Mesothelial cell of epicardium (in vitro differentiated cells): ENCODE data around the gene LPXN. TPM values are rescaled to one million over a fixed set of nuclear protein-coding genes. Genes with fewer than 3 reads are reported as not detected.
"Not testable (repeated sequence)": the region's sequence is repeated elsewhere in the genome, so short reads cannot be mapped to it uniquely, and the experiment has no call there.

Source experiments
- DNase-seq, 2 experiments: peaks; one replicate each; pipeline ENCODE4 v3.0.0; 2021; ENCODE audit warnings: low spot score in 2 of 2; ENCODE audit not compliant: unreplicated experiment in 2 of 2
- H3K27ac Mint-ChIP-seq: 2 replicates; pipeline ENCODE4 v1.8.0; 2021; ENCODE audit warnings: mixed read lengths
- H3K27me3 Mint-ChIP-seq: 2 replicates; pipeline ENCODE4 v1.8.0; 2021; ENCODE audit warnings: low read depth, mixed read lengths
- H3K36me3 Mint-ChIP-seq: 2 replicates; pipeline ENCODE4 v1.8.0; 2021; ENCODE audit warnings: mixed read lengths
- H3K4me1 Mint-ChIP-seq: 2 replicates; pipeline ENCODE4 v1.8.0; 2021; ENCODE audit warnings: mixed read lengths
- H3K4me3 Mint-ChIP-seq: 2 replicates; pipeline ENCODE4 v1.8.0; 2021; ENCODE audit warnings: mild to moderate bottlenecking, moderate library complexity, mixed read lengths
- H3K9me3 Mint-ChIP-seq: 2 replicates; pipeline ENCODE4 v1.8.0; 2021; ENCODE audit warnings: mixed read lengths
- CTCF ChIP-seq: fragments of 200-600 bp; sonication (generic); IDR thresholded peaks from one replicate; pipeline ENCODE4 v1.5.0; 2021; ENCODE audit warnings: antibody characterized with exemption; ENCODE audit not compliant: unreplicated experiment
- total RNA-seq: library from RNA; stranded (reverse); gene quantifications from 3 replicates; pipeline ENCODE4 v1.2.1, GENCODE V29; 2021

LPXN gene
- total RNA-seq, 1 donor from 2014 or later = 5.8 TPM

GRCh38 chr11:58574881-58575280 lies 775 bp downstream of the LPXN start:
- Mint-ChIP-seq H3K4me3 (no peak overlapping the region), H3K4me1 (peaks cover 22% of the 10 kb centered on the region), H3K27me3 (no peaks in the 10 kb centered on the region), H3K27ac (no peak overlapping the region), H3K9me3 (no peaks in the 10 kb centered on the region), H3K36me3 (peaks cover 5% of the 10 kb centered on the region)
- DNase-seq = no peak
- TF ChIP-seq CTCF = no peak

GRCh38 chr11:58573451-58574104 lies 2.1 kb downstream of the LPXN start:
- TF ChIP-seq CTCF = no peak
- Mint-ChIP-seq H3K27me3 (no peaks in the 10 kb centered on the region), H3K4me3 (no peak overlapping the region), H3K4me1 (peaks cover 19% of the 10 kb centered on the region), H3K9me3 (no peaks in the 10 kb centered on the region), H3K36me3 (peaks cover 8% of the 10 kb centered on the region), H3K27ac (peak overlapping the region; percentile 44)
- DNase-seq = no peak

GRCh38 chr11:58572906-58573305 lies 2.8 kb downstream of the LPXN start:
- H3K27ac Mint-ChIP-seq, DNase-seq, H3K36me3 Mint-ChIP-seq, H3K9me3 Mint-ChIP-seq, H3K27me3 Mint-ChIP-seq, H3K4me3 Mint-ChIP-seq: not testable (repeated sequence)
- peaks cover 19% of the 10 kb centered on the region for H3K4me1 Mint-ChIP-seq

- Mint-ChIP-seq H3K27ac (no peak overlapping the region), H3K27me3 (no peaks in the 10 kb centered on the region), H3K4me3 (no peak overlapping the region), H3K4me1 (no peaks in the 10 kb centered on the region), H3K9me3 (no peaks in the 10 kb centered on the region), H3K36me3 (peaks cover 8% of the 10 kb centered on the region)
- peak; percentile 81 for TF ChIP-seq CTCF
- DNase-seq = peak in 1 of 2 experiments; percentile 61
Measured at GRCh38 chr11:58567889-58568512, 7.7 kb downstream of the LPXN start.

- Mint-ChIP-seq H3K27me3 (no peaks in the 10 kb centered on the region), H3K36me3 (peaks cover 3% of the 10 kb centered on the region), H3K4me3 (no peak overlapping the region)
Measured at GRCh38 chr11:58564231-58564630, 11.4 kb downstream of the LPXN start.

More at GRCh38 chr11:58564231-58564630, 11.4 kb downstream of the LPXN start:
- no peaks in the 10 kb centered on the region for H3K9me3 Mint-ChIP-seq
- no peak for DNase-seq
- H3K27ac Mint-ChIP-seq = no peak overlapping the region
- H3K4me1 Mint-ChIP-seq = no peaks in the 10 kb centered on the region
- TF ChIP-seq CTCF = no peak
